HG03159 (cell line): ENCODE measurements around the gene PTPRC.

ENCODE experiments used
- ATAC-seq: cut with Tn5 transposase; IDR thresholded peaks from one replicate; pipeline ENCODE4 v1.9.1; 2021; ENCODE audit warnings: mild to moderate bottlenecking, moderate library complexity; ENCODE audit not compliant: unreplicated experiment

Gene PTPRC

DNA sequence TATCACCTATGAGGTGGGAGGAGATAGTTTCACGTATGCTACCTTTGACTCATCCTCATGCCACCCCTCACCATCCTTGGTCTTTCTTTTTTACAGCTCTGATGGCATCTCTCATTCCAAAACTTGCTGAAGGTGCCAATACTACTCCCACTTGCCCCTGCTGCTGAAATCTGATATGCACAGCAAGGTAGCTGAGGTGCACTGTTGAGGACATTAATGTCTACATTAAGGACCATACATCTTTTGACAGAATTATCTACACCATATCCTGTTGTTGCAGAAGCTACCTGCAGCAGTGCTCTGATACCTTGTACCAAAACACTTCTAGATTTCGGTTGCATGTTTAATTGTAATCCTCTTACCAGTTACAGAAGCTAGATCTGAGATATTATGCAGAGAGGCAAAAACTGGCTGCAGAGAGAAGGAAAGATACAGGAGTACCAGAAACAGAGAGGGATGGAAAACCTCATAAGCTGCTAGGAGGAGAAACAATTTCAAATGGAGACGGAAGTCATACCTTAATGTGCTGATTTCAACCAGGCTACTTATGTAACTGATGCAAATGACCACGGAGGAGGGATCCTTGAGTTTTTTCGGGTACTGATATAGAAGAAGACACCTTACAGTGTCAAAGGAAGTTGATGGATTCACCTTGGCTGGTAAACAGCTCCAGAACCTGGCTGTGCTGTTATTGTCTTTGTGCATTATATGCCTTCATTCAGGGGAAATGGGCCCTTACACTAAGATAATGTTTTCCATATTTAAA lies 19.3 kb upstream of the PTPRC start:
- no peak for ATAC-seq

DNA sequence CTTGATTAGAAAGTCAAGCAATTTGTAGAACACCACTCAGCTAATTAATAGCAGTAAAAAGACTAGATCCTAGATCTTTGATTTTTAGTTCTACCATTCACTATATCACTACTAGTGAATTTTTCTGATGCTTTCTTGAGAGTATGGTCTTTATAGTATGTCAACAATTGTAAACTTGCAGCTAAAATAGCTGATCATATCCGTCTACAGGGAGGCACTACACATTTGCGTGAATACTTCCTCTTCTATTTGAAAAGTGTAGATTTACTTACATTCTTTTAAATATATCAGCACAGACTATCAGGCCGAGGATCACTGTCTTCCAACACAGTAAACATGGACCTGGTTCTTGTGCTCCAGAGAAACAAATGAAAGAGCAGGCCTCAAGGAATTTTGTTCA lies 18.6 kb upstream of the PTPRC start:
- no peak for ATAC-seq

DNA sequence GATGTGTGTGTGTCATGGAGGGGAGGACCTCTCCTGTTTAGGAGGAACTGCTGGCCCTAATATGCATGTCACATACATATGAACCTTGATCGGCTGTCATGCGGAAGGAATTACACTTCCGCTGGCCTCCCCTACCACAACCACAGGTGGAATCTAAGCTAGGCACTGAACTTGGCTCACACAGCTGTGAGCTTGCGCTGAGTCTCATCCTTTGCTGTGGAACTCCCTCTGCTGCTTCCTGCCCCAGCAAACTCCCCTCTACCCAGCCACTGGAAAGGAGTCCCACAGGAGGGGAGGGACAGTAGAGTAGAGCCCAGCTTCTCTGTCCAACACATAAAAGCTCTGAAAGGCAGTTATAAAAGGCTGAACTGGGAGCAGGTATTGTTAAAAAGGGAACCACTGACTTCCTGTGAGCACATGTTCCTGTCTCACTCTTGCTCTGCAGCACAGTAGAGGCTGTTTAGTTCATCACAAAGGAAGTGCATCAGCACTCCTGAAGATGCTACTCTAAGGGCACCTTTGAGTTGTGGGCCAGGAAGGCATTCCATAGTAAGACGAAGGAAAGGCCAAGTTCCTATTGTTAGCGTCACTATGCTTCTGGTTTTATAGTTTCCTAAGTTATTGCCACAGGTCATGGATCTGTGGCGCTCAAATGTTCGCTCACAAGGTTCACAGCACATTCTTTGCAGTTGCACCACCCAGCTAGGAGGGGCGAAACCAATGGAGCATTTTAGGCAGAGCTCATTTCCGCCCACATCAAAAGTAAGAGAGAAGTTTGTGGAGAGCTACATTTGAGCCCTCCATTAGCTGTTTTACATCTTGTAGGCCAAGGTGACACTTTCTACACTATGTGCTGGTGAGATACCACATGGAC lies 17.7 kb upstream of the PTPRC start:
- ATAC-seq: peak; percentile 68

DNA sequence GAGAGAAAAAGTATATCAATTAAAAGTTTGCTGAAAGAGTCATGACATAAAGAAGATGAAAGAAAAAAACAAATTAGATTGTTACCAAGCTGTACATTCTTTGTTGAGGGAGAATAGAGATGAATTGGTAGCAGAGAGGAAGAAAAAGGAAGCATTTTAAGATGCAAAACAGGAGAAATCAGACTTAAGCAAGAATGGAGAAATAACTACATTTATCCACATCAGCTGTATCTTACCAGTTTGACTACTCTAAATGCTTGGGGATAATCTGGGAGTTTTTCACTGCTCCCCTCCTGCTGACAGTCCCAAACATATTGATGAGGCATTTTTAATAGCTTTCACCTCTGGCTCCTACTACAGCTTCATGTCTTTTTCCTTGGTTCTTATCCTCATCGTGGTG lies 16.8 kb upstream of the PTPRC start:
- no peak for ATAC-seq

DNA sequence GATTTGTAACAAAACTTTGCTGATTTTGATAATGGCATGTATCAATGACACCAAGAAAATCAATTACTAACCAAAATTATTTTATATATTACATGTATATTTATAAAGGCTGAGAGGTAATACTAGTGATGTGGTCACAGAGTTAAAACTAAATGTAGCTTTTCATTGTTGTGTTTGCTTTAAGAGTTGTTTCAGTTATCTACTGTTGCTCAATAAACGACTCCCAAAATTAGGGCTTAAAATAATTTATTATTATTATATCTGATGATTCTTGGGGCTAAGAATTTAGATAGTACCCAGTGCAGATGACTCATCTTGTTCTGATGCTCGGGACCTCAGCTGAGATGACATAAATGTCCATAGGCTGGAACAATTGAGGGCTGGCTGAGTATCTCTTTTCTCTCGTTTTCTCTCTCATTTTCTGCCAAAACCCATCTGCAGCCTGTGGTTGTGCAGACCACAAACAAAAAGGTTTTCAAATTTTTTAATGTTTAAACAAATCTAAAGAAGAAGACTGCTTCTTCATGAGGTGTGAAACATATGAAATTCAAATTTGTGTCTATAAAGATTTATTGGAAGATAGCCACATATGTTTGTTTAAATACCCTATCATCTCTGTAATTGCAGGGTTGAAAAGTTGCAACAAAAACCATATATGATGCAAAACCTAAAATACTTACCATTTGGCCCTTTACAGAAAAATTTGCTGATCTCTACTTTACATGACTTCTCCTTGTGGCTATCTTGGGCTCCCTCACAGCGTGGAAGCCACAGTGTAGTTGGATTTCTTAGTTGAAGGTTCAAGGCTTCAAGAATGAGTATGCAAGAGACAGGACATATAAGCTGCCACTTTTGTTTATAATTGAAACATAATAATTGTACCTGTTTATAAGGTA lies 14.8 kb upstream of the PTPRC start:
- ATAC-seq: no peak

DNA sequence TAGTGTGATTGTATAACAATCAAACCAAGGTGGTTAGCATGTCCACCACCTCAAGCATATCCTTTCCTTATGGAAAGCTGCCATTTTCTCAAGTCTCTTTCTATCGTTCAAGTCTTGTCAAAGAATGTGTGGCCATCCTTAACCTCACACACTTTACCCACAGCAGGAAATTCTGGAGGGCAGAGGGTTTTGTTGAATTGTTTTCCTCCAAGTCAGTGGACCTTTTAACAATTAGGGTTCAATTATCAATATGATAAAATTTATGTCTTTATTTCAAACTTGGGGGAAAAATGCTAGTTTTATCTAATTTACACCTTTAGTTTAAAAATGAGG lies 14.2 kb upstream of the PTPRC start:
- no peak for ATAC-seq

DNA sequence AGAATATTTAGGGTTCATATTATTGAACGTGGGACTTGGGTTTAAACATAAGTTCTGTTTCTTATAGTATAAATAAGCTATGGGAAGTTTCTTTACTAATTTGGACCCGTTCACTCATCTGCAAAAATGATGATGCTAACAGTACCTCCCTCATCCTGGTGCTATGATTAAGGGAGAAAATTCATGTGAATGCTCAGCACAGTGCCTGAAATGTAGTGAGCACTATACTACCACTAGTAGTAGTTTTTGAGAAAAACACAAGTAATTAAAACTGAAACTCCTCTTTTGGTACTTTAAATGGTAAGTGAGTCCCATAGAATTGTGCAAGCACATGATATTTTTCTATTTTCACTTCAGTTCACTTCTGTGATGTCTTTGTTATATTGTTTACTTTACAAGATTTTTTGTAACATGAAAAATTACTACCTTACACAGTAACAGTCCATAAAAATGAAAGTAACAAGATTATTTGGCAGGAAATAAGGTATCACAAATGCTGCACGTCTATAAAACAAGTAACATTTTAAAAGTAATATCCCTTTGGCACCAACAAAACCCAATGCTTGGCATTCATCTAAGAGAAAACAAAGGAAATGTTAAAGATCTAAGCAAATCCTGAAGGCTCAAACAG lies 11.3 kb upstream of the PTPRC start:
- ATAC-seq: no peak

DNA sequence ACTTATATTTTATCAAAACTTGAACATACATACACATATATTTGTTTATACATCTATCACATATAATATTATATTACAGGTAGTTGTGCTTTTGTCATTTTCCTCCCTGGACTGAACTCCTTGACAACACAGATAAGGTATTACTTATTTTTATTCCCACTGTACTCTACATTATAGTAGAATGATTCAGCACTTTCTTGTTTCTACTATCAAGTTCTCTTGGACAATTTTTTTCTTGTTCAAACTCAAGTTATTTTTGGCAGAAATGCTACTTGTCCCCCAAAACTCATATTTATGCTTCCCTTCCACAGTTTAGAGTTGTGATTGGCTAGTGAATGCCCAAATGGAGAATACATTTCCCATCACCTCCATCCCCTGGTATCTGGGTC lies 10.8 kb upstream of the PTPRC start:
- no peak for ATAC-seq

DNA sequence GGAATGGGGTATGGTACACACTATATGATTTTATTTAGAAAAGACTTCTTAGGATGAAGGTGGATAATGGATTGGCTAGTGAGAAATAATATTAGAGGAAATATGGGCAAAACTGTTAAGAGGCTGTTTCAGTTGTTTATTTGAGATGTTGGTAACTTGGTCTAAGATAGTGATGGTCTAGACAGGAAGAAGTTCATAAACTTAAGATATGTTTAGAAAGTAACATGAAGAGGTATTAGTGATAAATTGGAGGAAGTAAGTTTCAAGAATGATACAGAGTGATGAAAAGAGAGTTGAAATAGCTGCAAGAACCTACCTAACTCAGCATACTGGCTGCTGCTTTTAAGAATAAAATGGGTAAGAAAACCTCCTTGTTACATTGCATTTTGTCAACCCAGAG lies 9.2 kb upstream of the PTPRC start:
- ATAC-seq: no peak

DNA sequence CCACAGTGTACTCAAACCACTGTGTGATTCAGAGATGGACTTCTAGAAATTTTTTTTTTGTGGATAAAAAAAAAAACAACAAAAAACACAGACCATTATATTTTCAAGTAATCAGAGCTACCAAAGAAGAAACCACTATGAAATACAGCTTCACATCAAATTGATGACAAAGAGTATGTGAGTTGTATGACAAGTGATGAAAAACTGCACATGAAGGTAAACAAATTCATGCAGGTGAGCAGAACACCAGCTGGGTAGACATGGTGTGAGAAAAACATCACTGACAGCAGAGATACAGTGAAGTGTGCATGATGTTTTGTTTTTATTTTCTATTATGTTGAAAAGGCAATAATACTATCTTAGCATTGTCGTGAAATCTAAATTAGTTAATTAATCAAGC lies 8.0 kb upstream of the PTPRC start:
- no peak for ATAC-seq

DNA sequence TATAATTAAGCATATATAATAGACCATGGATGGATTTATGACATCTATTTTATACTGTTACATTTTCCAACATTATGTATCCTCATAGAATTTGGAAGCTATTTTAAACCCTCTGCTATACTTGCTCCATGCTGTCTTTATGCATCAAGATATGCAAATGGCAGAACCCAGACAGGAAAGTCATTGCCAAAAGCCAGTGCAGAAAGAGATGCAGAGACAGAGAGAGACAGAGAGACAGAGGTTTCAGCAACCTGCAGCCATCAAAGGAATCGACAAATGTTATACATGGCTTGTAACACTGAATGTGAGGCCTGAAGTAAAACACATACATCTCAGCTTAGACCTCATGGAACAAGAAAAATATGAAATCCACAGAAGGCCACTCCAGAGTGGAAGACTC lies 7.5 kb upstream of the PTPRC start:
- no peak for ATAC-seq

DNA sequence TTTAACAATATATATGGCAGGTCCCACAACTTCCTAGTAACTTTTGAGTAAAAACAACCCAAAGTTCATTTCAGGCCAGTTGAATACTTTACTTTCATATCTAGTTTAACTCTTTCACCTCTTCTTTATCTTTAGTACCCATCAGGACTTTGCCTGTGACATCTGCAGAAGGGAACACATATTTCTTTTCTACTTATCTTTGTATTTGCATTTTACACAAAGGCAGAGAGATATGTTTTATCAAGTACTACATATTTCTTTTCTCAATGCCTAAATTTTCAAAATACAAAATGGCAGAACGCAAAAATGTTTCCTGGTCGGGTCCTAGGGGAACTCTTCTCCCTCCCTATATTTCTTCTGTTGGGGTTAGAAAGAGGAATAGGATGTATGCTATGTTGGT lies 6.8 kb upstream of the PTPRC start:
- no peak for ATAC-seq

DNA sequence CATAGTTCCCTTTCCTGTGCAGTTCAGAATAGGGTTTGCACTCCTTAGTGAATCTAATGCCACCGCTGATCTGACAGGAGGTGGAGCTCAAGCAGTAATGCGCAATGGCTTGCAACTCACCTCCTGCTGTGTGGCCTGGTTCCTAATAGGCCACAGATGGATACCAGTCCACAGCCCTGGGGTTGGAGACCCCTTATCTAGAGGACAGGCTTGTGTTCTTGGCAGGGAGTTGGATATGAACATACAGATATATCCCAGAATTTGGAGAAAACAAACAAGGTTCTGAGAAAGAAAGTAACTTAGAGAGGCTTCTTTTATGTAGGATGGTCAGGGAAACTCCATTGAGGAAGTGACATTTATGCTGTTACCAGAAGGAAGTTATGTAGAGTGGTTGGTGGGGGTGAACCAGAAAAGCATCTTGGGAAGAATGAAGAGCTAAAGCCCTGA lies 5.1 kb upstream of the PTPRC start:
- no peak for ATAC-seq

DNA sequence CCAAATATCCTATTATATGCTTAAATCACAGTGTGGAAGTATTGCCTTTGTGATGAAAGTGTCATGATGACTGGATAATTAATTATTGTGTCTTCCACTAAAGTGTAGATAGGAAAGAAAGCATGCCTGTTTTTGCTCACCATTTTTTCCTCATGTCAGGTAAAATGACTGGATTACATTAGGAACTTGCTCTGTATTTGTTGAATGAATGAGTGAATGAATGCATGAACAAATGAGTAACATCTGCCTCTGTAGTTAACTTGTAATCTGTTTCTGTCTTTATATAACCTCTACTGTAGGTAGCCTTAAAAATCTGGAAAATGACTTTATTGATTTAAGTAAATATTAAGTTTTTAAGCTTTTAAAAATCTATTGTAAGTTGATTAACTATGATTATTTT lies 2.9 kb upstream of the PTPRC start:
- no peak for ATAC-seq

DNA sequence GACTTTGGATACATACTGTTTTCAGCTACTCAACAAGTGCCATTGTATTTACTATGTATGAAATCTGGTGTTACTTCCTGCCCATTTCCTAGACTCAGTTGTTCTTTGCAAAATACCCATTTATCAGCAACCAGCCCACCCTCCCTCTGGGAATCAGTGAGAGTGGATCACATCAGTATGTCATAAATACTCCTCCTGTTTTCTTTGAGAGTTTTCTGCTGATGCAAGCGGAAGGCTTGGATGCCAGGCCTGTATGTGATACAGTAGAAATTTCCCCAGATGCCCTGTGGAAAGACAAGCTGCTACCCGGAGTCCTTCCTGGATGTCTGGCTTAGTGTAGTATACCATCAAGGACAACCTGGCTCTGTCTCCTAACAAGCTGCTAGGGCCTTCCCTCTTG lies 2.4 kb upstream of the PTPRC start:
- ATAC-seq: no peak

DNA sequence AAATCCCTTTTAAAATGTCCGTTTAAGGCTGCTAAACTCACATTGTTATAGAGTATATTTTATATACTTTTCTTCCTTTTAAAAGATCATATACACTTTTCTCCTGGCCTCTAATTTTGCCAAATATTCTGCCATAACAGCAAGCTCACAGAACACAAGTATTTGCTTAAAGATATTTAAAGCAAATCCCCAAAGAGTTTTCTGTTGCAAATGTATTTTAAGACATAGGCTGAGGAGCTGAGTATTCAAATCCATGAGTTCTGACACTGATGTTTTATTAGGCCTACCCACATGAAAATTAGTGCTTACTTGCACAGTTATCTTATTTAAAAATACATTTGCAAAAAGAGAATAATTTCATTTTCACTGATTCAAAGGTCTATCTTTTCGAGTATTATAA lies 1.7 kb upstream of the PTPRC start:
- ATAC-seq: no peak

DNA sequence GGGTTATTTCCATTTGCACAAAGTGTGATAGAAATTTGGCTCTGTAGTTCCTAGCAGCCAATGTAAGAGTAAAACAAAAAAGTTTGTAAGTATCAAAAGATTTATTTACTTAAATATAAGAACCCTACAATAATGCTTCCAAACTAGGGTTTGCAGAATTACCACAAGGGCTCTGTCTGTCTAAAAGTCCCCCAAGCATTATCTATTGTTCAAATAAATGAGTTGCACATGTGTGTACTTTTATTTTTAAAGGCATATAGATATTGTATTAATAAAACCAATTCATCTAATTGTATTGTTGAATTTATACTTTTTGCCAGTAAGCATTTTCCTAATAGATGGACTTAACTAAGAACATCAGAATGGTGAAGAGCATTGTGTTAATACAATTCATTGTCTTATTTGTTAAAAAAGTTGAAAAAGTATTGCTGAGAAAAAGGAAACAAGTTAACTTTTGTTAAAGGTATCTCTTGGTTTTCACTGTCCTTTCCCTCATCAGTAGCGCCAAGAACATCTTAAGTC lies 863 bp upstream of the PTPRC start:
- no peak for ATAC-seq

DNA sequence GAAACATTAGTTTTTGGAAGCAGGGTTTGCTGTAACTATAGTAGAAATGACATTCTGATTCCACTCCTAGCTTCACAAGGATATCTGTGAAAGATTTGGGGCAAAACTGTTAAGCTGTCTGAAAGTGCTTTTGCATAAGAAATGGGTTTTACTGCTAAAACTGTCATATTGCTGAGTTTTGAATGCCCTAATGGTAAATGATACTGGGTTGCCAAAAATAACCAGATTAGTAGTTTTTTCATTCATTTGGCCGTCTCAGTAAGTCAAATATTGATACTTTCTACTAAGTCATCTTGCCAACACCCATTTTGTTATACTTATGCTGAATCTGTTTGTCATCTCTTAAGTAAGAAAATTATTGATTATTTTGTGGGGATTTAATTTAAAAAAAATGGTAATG lies 399 bp upstream of the PTPRC start:
- peak; percentile 7 for ATAC-seq

DNA sequence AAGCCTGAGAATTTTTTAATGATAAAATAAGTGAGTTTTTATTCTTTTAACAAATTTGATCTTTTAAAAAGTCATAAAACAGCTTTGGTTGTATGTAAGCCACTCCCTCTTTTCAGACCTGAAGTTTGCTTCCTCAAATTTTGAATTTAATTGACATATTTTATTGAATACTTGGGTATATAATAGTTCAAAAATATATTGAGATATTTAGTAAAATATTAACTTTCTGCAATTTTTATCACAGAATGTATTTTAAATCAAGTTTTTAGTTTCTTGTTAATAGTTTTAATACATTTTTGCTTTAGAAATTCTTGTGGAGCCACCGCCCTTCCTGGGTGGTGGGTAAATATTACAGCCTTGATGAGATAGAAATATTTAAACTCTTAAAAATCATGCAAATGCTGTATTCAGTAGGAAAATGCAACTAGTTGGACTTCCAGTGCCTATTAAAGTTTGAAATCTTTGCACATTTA lies 867 bp downstream of the PTPRC start:
- ATAC-seq: no peak

DNA sequence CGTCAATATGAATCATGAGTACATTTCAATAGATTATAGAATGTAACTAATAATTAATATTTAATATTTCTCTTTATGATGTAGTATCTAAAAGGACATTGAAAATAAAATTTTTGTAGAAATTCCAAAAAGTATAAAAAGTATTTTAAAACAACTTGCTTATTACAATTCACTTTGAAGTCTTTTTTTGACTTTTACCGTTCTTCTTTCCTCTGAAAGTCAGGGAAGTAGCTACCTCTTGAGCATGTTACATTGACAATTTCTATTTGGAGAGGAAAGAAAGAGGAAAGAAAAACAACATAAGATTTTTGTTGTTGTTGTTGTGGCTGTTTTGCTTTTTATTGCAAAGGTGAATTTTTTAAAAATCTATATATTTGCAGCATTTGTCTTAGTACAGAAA lies 1.3 kb downstream of the PTPRC start:
- no peak for ATAC-seq

DNA sequence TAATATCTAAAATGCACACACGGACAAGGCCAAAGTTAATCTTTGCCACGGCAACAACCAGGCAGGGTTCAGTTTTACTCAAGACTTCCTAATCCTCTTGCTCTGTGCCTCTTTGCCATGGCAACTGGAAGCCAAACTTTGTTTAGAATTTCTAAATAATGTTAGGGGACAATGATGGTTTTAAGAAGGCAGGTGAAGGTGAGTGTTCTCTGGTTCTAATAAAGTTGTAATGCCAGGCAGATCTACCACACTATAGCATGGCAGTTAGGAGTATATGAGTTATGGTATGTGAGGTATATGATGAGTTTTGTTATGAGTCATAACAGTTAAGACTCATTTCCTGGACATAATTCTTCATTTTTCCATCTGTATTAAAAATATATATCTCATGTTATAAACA lies 2.7 kb downstream of the PTPRC start:
- ATAC-seq: peak; percentile 57
